HCT116 (cell line): Measurements from ENCODE around the gene KDM2B. TPM values are rescaled to one million over a fixed set of nuclear protein-coding genes. Genes with fewer than 3 reads are reported as not detected.

Experiments
- ATAC-seq: fragments of 200-7000 bp; cut with Tn5 transposase; 2 replicates; pipeline ENCODE4 v1.9.1; 2020; ENCODE audit warnings: mild to moderate bottlenecking, moderate library complexity
- BruUV-seq: library from RNA; stranded (reverse); fragments of 400-500 nt; replicated peaks from 2 replicates; lab custom pipeline; 2021; lab: Mats Ljungman, UMichigan
- CTCF ChIA-PET: fragments of 300-600 bp; sonication (Branson Sonifier 250); formaldehyde crosslinking; loops from one replicate; lab custom pipeline; 2021; ENCODE audit warnings: antibody characterized with exemption; lab: Charles Lee
- POLR2A ChIA-PET: fragments of 300-600, 350-600 bp; sonication (Branson Sonifier 250); formaldehyde crosslinking; loops from one replicate; lab custom pipeline; 2021; ENCODE audit warnings: antibody characterized with exemption; lab: Charles Lee
- RAD21 ChIA-PET, 2 experiments: fragments of 300-600 bp; sonication (Branson Sonifier 250); formaldehyde crosslinking; loops; one replicate each; lab custom pipeline; 2023; ENCODE audit warnings: low total read pairs in 2 of 2; ENCODE audit not compliant: uncharacterized antibody in 2 of 2, unreplicated experiment in 2 of 2, low non-redundant PET in 1 of 2; lab: Charles Lee
- DNase-seq: peaks from one replicate; pipeline ENCODE4 v3.0.0-alpha.2; 2010; ENCODE audit warnings: low read depth, low spot score
- H2AFZ ChIP-seq: fragments of 200-600 bp; shearing (Covaris generic), sonication (generic); 2 replicates; pipeline ENCODE4 v1.6.1; 2017; ENCODE audit warnings: low read depth, mixed run types, mixed read lengths, antibody characterized with exemption, low read length; ENCODE audit not compliant: poor library complexity, severe bottlenecking
- H3K27ac ChIP-seq: 2 replicates; pipeline ENCODE4 v1.5.1; 2012; ENCODE audit warnings: low read depth, low read length
- H3K27me3 ChIP-seq: fragments of 200-600 bp; sonication (generic); 2 replicates; pipeline ENCODE4 v1.6.1; 2016; ENCODE audit warnings: mixed run types, low read length, mixed read lengths; ENCODE audit not compliant: insufficient read depth
- H3K36me3 ChIP-seq, 2 experiments: fragments of 200-500 bp in 1 of 2; fragments of 200-600 bp in 1 of 2; sonication (Bioruptor generic) in 1 of 2; sonication (generic) in 1 of 2; 2 replicates each; pipeline versions ENCODE4 v1.5.1 to v1.6.1; 2014 to 2016; ENCODE audit warnings: low read length in 2 of 2, inconsistent platforms in 1 of 2, mixed read lengths in 1 of 2, mixed run types in 1 of 2; ENCODE audit not compliant: insufficient read depth in 2 of 2, control insufficient read depth in 1 of 2
- H3K4me1 ChIP-seq, 2 experiments: fragments of 200-600 bp in 1 of 2; sonication (generic) in 1 of 2; 2 replicates each; pipeline versions ENCODE4 v1.5.1 to v1.6.1; 2012 to 2017; ENCODE audit warnings: low read length in 2 of 2, inconsistent platforms in 1 of 2, mild to moderate bottlenecking in 1 of 2, mixed read lengths in 1 of 2, mixed run types in 1 of 2, moderate library complexity in 1 of 2; ENCODE audit not compliant: insufficient read depth in 2 of 2, control insufficient read depth in 1 of 2
- H3K4me2 ChIP-seq: fragments of 200-600 bp; sonication (generic); 2 replicates; pipeline ENCODE4 v1.6.1; 2017; ENCODE audit warnings: mixed run types, low read length, mixed read lengths
- H3K4me3 ChIP-seq, 2 experiments: fragments of 200-600 bp in 1 of 2; sonication (generic) in 1 of 2; replicated peaks in 1 of 2; 2 replicates each; pipeline ENCODE4 v1.5.1; 2011 to 2016; ENCODE audit warnings: low read length in 2 of 2, control low read depth in 1 of 2, low read depth in 1 of 2, mild to moderate bottlenecking in 1 of 2, mixed read lengths in 1 of 2, mixed run types in 1 of 2
- H3K79me2 ChIP-seq: fragments of 200-600 bp; sonication (generic); 2 replicates; pipeline ENCODE4 v1.6.1; 2017; ENCODE audit warnings: mild to moderate bottlenecking, mixed run types, low read length, moderate library complexity, mixed read lengths; ENCODE audit not compliant: insufficient read depth
- H3K9ac ChIP-seq: fragments of 200-600 bp; sonication (generic); 2 replicates; pipeline ENCODE4 v1.6.1; 2016; ENCODE audit warnings: low read length, mixed read lengths
- H3K9me2 ChIP-seq: fragments of 200-600 bp; sonication (generic), shearing (Covaris generic); 2 replicates; pipeline ENCODE4 v1.6.1; 2017; ENCODE audit warnings: mixed run types, mild to moderate bottlenecking, moderate library complexity; ENCODE audit not compliant: insufficient read depth
- H3K9me3 ChIP-seq, 2 experiments: fragments of 200-500 bp in 1 of 2; fragments of 200-600 bp in 1 of 2; sonication (Bioruptor generic) in 1 of 2; sonication (generic) in 1 of 2; 2 replicates each; pipeline ENCODE4 v1.6.1; 2014 to 2017; ENCODE audit warnings: low read length in 2 of 2, mixed read lengths in 2 of 2, inconsistent platforms in 1 of 2, low read depth in 1 of 2, mild to moderate bottlenecking in 1 of 2, mixed run types in 1 of 2, moderate library complexity in 1 of 2; ENCODE audit not compliant: control insufficient read depth in 1 of 2, insufficient read depth in 1 of 2
- H4K20me1 ChIP-seq: fragments of 200-600 bp; sonication (generic), shearing (Covaris generic); 2 replicates; pipeline ENCODE4 v1.6.1; 2017; ENCODE audit warnings: mixed run types, mild to moderate bottlenecking, moderate library complexity; ENCODE audit not compliant: insufficient read depth
- CBX3 ChIP-seq: IDR thresholded peaks from 2 replicates; pipeline ENCODE4 v1.6.1; 2012; ENCODE audit warnings: low read depth
- CEBPB ChIP-seq: IDR thresholded peaks from 2 replicates; pipeline ENCODE4 v1.6.1; 2012; ENCODE audit warnings: low read depth
- EGR1 ChIP-seq: IDR thresholded peaks from 2 replicates; pipeline ENCODE4 v1.6.1; 2012; ENCODE audit warnings: low read depth
- EZH2 ChIP-seq: fragments of 200-600 bp; sonication (generic); IDR thresholded peaks from 2 replicates; pipeline ENCODE4 v1.6.1; 2017; ENCODE audit warnings: antibody characterized with exemption, mixed run types
- EZH2phosphoT487 ChIP-seq: fragments of 200-600 bp; IDR thresholded peaks from 2 replicates; pipeline ENCODE4 v1.6.1; 2018; ENCODE audit warnings: antibody characterized with exemption, borderline replicate concordance
- FOSL1 ChIP-seq: IDR thresholded peaks from 2 replicates; pipeline ENCODE4 v1.6.1; 2012; ENCODE audit warnings: low read depth
- JUND ChIP-seq: IDR thresholded peaks from 2 replicates; pipeline ENCODE4 v1.6.1; 2012
- POLR2A ChIP-seq: IDR thresholded peaks from 2 replicates; pipeline ENCODE4 v1.7.0; 2011; ENCODE audit warnings: borderline replicate concordance; ENCODE audit not compliant: insufficient read depth, insufficient read length; ENCODE audit errors: extremely low read depth
- RAD21 ChIP-seq: IDR thresholded peaks from 2 replicates; pipeline ENCODE4 v1.6.1; 2012; ENCODE audit warnings: low read depth, mild to moderate bottlenecking
- SIN3A ChIP-seq: IDR thresholded peaks from 2 replicates; pipeline ENCODE4 v1.6.1; 2012; ENCODE audit warnings: low read depth
- SP1 ChIP-seq: IDR thresholded peaks from 2 replicates; pipeline ENCODE4 v1.6.1; 2012; ENCODE audit warnings: low read depth
- SRF ChIP-seq: IDR thresholded peaks from 2 replicates; pipeline ENCODE4 v1.6.1; 2012; ENCODE audit warnings: low read depth
- TCF7L2 ChIP-seq: IDR thresholded peaks from 2 replicates; pipeline ENCODE4 v1.7.0; 2011; ENCODE audit warnings: borderline replicate concordance, inconsistent platforms; ENCODE audit not compliant: insufficient read depth, insufficient read length; ENCODE audit errors: extremely low read depth
- intact Hi-C: fragments of 100-400 bp; cut with micrococcal nuclease; formaldehyde crosslinking; loops from 2 replicates; pipeline ENCODE4 v1.10.0; 2022
- total RNA-seq: library from RNA; stranded (reverse); gene quantifications from one replicate; pipeline ENCODE4 v1.2.1, GENCODE V29; 2021; ENCODE audit not compliant: unreplicated experiment
- TF ChIP-seq, protein P1 (sequence below): IDR thresholded peaks from 2 replicates; pipeline ENCODE4 v1.6.1; 2011; ENCODE audit warnings: mild to moderate bottlenecking, low read length, moderate library complexity; ENCODE audit not compliant: insufficient replicate concordance; ENCODE audit errors: extremely low read depth
- TF ChIP-seq, protein P2 (sequence below): IDR thresholded peaks from 2 replicates; pipeline ENCODE4 v1.6.1; 2012
- TF ChIP-seq, protein P3 (sequence below), 3 experiments: fragments of 200-600 bp in 1 of 3; sonication (generic) in 1 of 3; IDR thresholded peaks in 2 of 3; conservative IDR thresholded peaks in 1 of 3; 2 replicates each; pipeline ENCODE4 v1.5.1; 2012 to 2017; ENCODE audit warnings: low read depth in 2 of 3, low read length in 2 of 3, antibody characterized with exemption in 1 of 3, borderline replicate concordance in 1 of 3, control low read depth in 1 of 3, mild to moderate bottlenecking in 1 of 3, mixed read lengths in 1 of 3, mixed run types in 1 of 3, moderate library complexity in 1 of 3; ENCODE audit not compliant: insufficient read depth in 1 of 3
- TF ChIP-seq, protein P4 (sequence below): IDR thresholded peaks from 2 replicates; pipeline ENCODE4 v1.6.1; 2012
- TF ChIP-seq, protein P5 (sequence below): IDR thresholded peaks from 2 replicates; pipeline ENCODE4 v1.6.1; 2012; ENCODE audit warnings: low read depth

Gene KDM2B
- total RNA-seq, 1 experiment from 2014 or later: 36.7 TPM

DNA sequence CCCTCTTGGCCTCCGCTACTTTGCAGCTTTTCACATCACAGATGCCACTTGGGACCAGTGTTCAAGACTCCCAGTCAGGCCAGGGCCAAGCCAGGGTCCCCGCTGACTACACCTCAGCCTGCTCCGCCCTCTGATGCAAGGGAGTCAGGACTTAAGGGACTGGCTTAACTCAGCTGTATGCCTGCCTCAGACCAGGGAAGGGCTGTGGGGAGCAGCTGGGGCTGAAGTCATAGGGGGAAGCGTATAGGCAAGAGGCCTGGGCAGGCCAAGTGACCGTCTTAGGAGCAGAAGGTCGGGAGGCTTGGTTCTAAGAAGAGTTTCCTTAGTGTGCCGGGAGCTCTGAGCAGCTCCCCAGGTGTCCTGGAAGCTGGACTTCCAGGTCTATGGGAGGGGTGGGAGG, 21.9 kb downstream of the KDM2B start:
- H3K79me2 ChIP-seq: no peaks in the 10 kb centered on the region
- no peaks in the 10 kb centered on the region for H3K9me3 ChIP-seq
- H4K20me1 ChIP-seq: no peaks in the 10 kb centered on the region
- no peaks in the 10 kb centered on the region for H3K36me3 ChIP-seq
- H3K4me2 ChIP-seq: no peak overlapping the region
- ChIA-PET RAD21 (no interaction called here), POLR2A (interaction anchor here (0.6 to 0.7 kb wide), 2 partner anchors 15 to 480 kb away, joined by 4 to 5 read pairs; no protein-coding TSS in a partner anchor), CTCF (no interaction called here)
- no peaks in the 10 kb centered on the region for H3K9me2 ChIP-seq
- no peak for TF ChIP-seq EGR1
- no peak for TF ChIP-seq EZH2phosphoT487
- TF ChIP-seq, protein P1, sequence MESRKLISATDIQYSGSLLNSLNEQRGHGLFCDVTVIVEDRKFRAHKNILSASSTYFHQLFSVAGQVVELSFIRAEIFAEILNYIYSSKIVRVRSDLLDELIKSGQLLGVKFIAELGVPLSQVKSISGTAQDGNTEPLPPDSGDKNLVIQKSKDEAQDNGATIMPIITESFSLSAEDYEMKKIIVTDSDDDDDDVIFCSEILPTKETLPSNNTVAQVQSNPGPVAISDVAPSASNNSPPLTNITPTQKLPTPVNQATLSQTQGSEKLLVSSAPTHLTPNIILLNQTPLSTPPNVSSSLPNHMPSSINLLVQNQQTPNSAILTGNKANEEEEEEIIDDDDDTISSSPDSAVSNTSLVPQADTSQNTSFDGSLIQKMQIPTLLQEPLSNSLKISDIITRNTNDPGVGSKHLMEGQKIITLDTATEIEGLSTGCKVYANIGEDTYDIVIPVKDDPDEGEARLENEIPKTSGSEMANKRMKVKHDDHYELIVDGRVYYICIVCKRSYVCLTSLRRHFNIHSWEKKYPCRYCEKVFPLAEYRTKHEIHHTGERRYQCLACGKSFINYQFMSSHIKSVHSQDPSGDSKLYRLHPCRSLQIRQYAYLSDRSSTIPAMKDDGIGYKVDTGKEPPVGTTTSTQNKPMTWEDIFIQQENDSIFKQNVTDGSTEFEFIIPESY: no peak
- TF ChIP-seq, protein P2, sequence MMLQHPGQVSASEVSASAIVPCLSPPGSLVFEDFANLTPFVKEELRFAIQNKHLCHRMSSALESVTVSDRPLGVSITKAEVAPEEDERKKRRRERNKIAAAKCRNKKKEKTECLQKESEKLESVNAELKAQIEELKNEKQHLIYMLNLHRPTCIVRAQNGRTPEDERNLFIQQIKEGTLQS: no peak
- TF ChIP-seq SP1: no peak
- no peak for TF ChIP-seq CBX3
- no peak for TF ChIP-seq CEBPB
- TF ChIP-seq, protein P3, sequence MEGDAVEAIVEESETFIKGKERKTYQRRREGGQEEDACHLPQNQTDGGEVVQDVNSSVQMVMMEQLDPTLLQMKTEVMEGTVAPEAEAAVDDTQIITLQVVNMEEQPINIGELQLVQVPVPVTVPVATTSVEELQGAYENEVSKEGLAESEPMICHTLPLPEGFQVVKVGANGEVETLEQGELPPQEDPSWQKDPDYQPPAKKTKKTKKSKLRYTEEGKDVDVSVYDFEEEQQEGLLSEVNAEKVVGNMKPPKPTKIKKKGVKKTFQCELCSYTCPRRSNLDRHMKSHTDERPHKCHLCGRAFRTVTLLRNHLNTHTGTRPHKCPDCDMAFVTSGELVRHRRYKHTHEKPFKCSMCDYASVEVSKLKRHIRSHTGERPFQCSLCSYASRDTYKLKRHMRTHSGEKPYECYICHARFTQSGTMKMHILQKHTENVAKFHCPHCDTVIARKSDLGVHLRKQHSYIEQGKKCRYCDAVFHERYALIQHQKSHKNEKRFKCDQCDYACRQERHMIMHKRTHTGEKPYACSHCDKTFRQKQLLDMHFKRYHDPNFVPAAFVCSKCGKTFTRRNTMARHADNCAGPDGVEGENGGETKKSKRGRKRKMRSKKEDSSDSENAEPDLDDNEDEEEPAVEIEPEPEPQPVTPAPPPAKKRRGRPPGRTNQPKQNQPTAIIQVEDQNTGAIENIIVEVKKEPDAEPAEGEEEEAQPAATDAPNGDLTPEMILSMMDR (IDR thresholded peaks at IDR 0.05 in 2 of 3, conservative IDR thresholded peaks at IDR 0.05 in 1 of 3; ENCODE audit: borderline replicate concordance in 1 of 3, insufficient read depth in 1 of 3, low read depth in 2 of 3, low read length in 2 of 3): no peak
- TF ChIP-seq FOSL1: no peak
- TF ChIP-seq, protein P4, sequence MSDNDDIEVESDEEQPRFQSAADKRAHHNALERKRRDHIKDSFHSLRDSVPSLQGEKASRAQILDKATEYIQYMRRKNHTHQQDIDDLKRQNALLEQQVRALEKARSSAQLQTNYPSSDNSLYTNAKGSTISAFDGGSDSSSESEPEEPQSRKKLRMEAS: no peak
- TF ChIP-seq, protein P5, sequence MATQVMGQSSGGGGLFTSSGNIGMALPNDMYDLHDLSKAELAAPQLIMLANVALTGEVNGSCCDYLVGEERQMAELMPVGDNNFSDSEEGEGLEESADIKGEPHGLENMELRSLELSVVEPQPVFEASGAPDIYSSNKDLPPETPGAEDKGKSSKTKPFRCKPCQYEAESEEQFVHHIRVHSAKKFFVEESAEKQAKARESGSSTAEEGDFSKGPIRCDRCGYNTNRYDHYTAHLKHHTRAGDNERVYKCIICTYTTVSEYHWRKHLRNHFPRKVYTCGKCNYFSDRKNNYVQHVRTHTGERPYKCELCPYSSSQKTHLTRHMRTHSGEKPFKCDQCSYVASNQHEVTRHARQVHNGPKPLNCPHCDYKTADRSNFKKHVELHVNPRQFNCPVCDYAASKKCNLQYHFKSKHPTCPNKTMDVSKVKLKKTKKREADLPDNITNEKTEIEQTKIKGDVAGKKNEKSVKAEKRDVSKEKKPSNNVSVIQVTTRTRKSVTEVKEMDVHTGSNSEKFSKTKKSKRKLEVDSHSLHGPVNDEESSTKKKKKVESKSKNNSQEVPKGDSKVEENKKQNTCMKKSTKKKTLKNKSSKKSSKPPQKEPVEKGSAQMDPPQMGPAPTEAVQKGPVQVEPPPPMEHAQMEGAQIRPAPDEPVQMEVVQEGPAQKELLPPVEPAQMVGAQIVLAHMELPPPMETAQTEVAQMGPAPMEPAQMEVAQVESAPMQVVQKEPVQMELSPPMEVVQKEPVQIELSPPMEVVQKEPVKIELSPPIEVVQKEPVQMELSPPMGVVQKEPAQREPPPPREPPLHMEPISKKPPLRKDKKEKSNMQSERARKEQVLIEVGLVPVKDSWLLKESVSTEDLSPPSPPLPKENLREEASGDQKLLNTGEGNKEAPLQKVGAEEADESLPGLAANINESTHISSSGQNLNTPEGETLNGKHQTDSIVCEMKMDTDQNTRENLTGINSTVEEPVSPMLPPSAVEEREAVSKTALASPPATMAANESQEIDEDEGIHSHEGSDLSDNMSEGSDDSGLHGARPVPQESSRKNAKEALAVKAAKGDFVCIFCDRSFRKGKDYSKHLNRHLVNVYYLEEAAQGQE: no peak
- no peak for TF ChIP-seq SIN3A
- TF ChIP-seq EZH2: no peak
- no peak for TF ChIP-seq RAD21
- no peak for TF ChIP-seq JUND
- TF ChIP-seq SRF: no peak
- TF ChIP-seq TCF7L2: no peak
- TF ChIP-seq POLR2A: no peak
- no peaks in the 10 kb centered on the region for H3K27me3 ChIP-seq
- H3K4me1 ChIP-seq: peaks cover 0 to 4% of the 10 kb centered on the region in 2 experiments; a peak in 1 of 4 replicates
- no peak for DNase-seq
- no peak overlapping the region for H3K27ac ChIP-seq
- no TSS peak for BruUV-seq
- no peak overlapping the region for H3K4me3 ChIP-seq
- no peak overlapping the region for H3K9ac ChIP-seq
- ATAC-seq: no peak
- H2AFZ ChIP-seq: no peak overlapping the region
- intact Hi-C loops: no loop called here
